Keratinocyte (primary cell): ENCODE results near the gene PLCD4. TPM values are rescaled to one million over a fixed set of nuclear protein-coding genes. Genes with fewer than 3 reads are reported as not detected.
A peak's percentile ranks its signal among the peaks of the same experiment; 100 is the strongest.

Experiments used
- DNase-seq: peaks from one replicate; pipeline ENCODE4 v3.0.0-alpha.2; 2011; ENCODE audit warnings: low read depth, missing footprints, low spot score
- FAIRE-seq: peaks from 2 replicates; lab custom pipeline; 2011; peaks lifted over from hg19 to GRCh38; lab: Jason Lieb, UNC
- H2AFZ ChIP-seq: 2 replicates; pipeline ENCODE4 v1.6.0; 2012; ENCODE audit warnings: low read length, control low read depth, inconsistent platforms; ENCODE audit not compliant: control insufficient read depth
- H3K27ac ChIP-seq: 2 replicates; pipeline ENCODE4 v1.5.1; 2011; ENCODE audit warnings: low read length; ENCODE audit not compliant: control insufficient read depth, insufficient read depth
- H3K27me3 ChIP-seq: 3 replicates; pipeline ENCODE4 v1.6.0; 2011; ENCODE audit warnings: low read length; ENCODE audit not compliant: control insufficient read depth, insufficient read depth; ENCODE audit errors: extremely low read depth
- H3K36me3 ChIP-seq, 2 experiments: 2 replicates in 1 of 2; 3 replicates in 1 of 2; pipeline ENCODE4 v1.5.1; 2011; ENCODE audit warnings: low read length in 2 of 2, mild to moderate bottlenecking in 1 of 2; ENCODE audit not compliant: control insufficient read depth in 2 of 2, insufficient read depth in 2 of 2; ENCODE audit errors: extremely low read depth in 1 of 2
- H3K4me1 ChIP-seq: 3 replicates; pipeline ENCODE4 v1.5.1; 2011; ENCODE audit warnings: low read length; ENCODE audit not compliant: control insufficient read depth, insufficient read depth; ENCODE audit errors: extremely low read depth
- H3K4me2 ChIP-seq: 3 replicates; pipeline ENCODE4 v1.6.0; 2011; ENCODE audit warnings: low read depth, low read length; ENCODE audit not compliant: control insufficient read depth, insufficient read depth; ENCODE audit errors: extremely low read depth
- H3K4me3 ChIP-seq, 3 experiments: fragments of 200-600 bp in 1 of 3; sonication (generic) in 1 of 3; 2 replicates in 2 of 3; 3 replicates in 1 of 3; pipeline ENCODE4 v1.5.1; 2011 to 2016; ENCODE audit warnings: low read length in 3 of 3, mild to moderate bottlenecking in 3 of 3, control low read depth in 2 of 3, inconsistent platforms in 1 of 3, low read depth in 1 of 3, mixed read lengths in 1 of 3, mixed run types in 1 of 3, moderate library complexity in 1 of 3; ENCODE audit not compliant: control insufficient read depth in 2 of 3, insufficient read depth in 2 of 3; ENCODE audit errors: extremely low read depth in 1 of 3
- H3K79me2 ChIP-seq: 2 replicates; pipeline ENCODE4 v1.6.0; 2012; ENCODE audit warnings: low read length; ENCODE audit not compliant: control insufficient read depth, insufficient read depth
- H3K9ac ChIP-seq: 3 replicates; pipeline ENCODE4 v1.6.0; 2011; ENCODE audit warnings: low read length; ENCODE audit not compliant: control insufficient read depth, insufficient read depth; ENCODE audit errors: extremely low read depth
- H3K9me1 ChIP-seq: 3 replicates; pipeline ENCODE4 v1.6.0; 2011; ENCODE audit warnings: low read length; ENCODE audit not compliant: control insufficient read depth, insufficient read depth; ENCODE audit errors: extremely low read depth
- H3K9me3 ChIP-seq: 2 replicates; pipeline ENCODE4 v1.5.1; 2012; ENCODE audit warnings: low read depth, low read length; ENCODE audit not compliant: control insufficient read depth
- H4K20me1 ChIP-seq: 3 replicates; pipeline ENCODE4 v1.6.0; 2011; ENCODE audit warnings: low read length; ENCODE audit not compliant: control insufficient read depth, insufficient read depth; ENCODE audit errors: extremely low read depth
- EZH2 ChIP-seq: IDR thresholded peaks from one replicate; pipeline ENCODE4 v1.6.1; 2012; ENCODE audit warnings: inconsistent platforms, mild to moderate bottlenecking, low read length, moderate library complexity
- dilution Hi-C: fragments of 300-500 bp; cut with MboI; formaldehyde crosslinking; loops from one replicate; pipeline ENCODE4 v1.7.0; 2020; ENCODE audit warnings: low sequenced_read_pairs; ENCODE audit not compliant: extremely low pct_ligation_motif_present
- polyA plus RNA-seq, 5 experiments: library from polyadenylated mRNA; depleted of rRNA in 3 of 5; stranded (reverse) in 3 of 5; stranded (forward) in 1 of 5; unstranded in 1 of 5; fragments of >200 nt; gene quantifications; 1 replicate in 1 of 5; 2 replicates in 3 of 5; 3 replicates in 1 of 5; pipeline versions ENCODE4 v1.2.1 to v1.2.3, GENCODE V29; 2011 to 2012; ENCODE audit warnings: missing spikeins in 2 of 5, low read depth in 1 of 5, low replicate concordance in 1 of 5
- TF ChIP-seq, protein P1 (sequence below), 3 experiments: IDR thresholded peaks in 1 of 3; conservative IDR thresholded peaks in 1 of 3; optimal IDR thresholded peaks in 1 of 3; 2 replicates in 2 of 3; 3 replicates in 1 of 3; pipeline versions ENCODE3 to v1.5.1; 2011; ENCODE audit warnings: low read length in 3 of 3, mild to moderate bottlenecking in 3 of 3, moderate library complexity in 2 of 3, control low read depth in 1 of 3, inconsistent platforms in 1 of 3; ENCODE audit not compliant: insufficient read depth in 2 of 3; ENCODE audit errors: extremely low read depth in 1 of 3

The PLCD4 gene
- polyA plus RNA-seq, 1 donor (not counting 4 experiments of a cell fraction or from before 2014, with no cell fraction given): 15.3 TPM

DNA sequence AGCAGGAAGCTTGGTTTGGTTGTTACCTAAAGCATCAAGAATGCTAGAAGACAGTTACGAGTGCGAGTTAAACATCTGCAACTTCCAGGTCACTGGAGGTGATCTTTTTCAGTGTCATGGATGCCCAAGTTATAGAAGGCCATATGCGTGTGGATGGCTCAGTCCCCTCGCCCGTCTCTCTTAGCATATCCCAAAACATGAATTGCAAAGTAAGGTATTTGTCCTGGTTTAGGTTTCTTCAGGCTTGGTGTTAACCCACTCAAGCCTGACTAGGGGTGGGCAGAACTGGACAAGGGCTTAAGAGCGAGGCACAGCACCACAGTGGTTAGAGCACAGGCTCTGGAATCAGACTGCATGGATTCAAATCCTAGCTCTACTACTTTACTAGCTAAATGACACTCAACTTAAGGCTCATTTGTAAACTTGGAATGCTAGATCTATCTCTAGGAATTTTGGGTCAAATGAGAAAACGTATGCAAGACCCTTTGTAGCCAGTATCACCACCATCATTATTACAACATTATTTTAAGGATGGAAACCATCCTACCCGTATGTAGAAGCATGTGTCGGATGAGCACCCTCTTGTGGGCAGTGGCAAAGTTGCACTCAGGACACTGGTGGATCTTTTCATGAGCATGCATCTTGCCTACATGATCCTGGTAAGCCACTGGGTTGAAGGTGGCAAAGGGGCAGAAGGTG lies 40.5 kb downstream of the PLCD4 start:
- H3K36me3 ChIP-seq: peaks cover 47 to 52% of the 10 kb centered on the region in 2 experiments
- DNase-seq (no peak), FAIRE-seq (peak; percentile 95)
- no peak overlapping the region for H2AFZ ChIP-seq
- no peaks in the 10 kb centered on the region for H3K27me3 ChIP-seq
- no peak overlapping the region for H3K9ac ChIP-seq
- H3K4me2 ChIP-seq: no peak overlapping the region
- H4K20me1 ChIP-seq: peaks cover 3% of the 10 kb centered on the region
- TF ChIP-seq EZH2: no peak
- TF ChIP-seq, protein P1, sequence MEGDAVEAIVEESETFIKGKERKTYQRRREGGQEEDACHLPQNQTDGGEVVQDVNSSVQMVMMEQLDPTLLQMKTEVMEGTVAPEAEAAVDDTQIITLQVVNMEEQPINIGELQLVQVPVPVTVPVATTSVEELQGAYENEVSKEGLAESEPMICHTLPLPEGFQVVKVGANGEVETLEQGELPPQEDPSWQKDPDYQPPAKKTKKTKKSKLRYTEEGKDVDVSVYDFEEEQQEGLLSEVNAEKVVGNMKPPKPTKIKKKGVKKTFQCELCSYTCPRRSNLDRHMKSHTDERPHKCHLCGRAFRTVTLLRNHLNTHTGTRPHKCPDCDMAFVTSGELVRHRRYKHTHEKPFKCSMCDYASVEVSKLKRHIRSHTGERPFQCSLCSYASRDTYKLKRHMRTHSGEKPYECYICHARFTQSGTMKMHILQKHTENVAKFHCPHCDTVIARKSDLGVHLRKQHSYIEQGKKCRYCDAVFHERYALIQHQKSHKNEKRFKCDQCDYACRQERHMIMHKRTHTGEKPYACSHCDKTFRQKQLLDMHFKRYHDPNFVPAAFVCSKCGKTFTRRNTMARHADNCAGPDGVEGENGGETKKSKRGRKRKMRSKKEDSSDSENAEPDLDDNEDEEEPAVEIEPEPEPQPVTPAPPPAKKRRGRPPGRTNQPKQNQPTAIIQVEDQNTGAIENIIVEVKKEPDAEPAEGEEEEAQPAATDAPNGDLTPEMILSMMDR (optimal IDR thresholded peaks at IDR 0.05 in 1 of 3, IDR thresholded peaks at IDR 0.05 in 1 of 3, conservative IDR thresholded peaks at IDR 0.05 in 1 of 3; ENCODE audit: extremely low read depth in 1 of 3, insufficient read depth in 2 of 3, low read length in 3 of 3): peak; percentile 79 to 98 (median 97)
- no peaks in the 10 kb centered on the region for H3K9me1 ChIP-seq
- no peaks in the 10 kb centered on the region for H3K9me3 ChIP-seq
- H3K4me1 ChIP-seq: peaks cover 23% of the 10 kb centered on the region
- dilution Hi-C loops: no loop called here
- peaks cover 13% of the 10 kb centered on the region for H3K79me2 ChIP-seq
- no peak overlapping the region for H3K27ac ChIP-seq
- H3K4me3 ChIP-seq: no peak overlapping the region

DNA sequence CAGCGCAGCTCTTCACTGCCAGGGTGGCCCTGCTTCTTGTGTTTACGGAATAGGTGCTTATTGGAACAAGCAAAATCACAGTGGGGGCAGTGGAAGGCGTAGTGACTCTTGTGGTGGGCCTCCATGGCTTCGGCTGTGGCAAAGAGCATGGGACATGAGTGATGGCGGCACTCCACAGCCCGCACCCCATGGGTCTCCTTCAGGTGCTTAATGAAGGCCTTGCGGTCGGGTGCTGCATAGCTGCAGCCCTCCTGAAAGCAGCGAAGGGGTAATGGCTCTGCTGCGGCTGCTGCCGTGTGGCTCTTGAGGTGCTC lies 41.0 kb downstream of the PLCD4 start:
- FAIRE-seq: no peak
- peaks cover 23% of the 10 kb centered on the region for H3K4me1 ChIP-seq
- no peak overlapping the region for H3K9ac ChIP-seq
- H3K4me2 ChIP-seq: no peak overlapping the region
- no peaks in the 10 kb centered on the region for H3K9me3 ChIP-seq
- H3K4me3 ChIP-seq: no peak overlapping the region
- H4K20me1 ChIP-seq: no peaks in the 10 kb centered on the region
- TF ChIP-seq, protein P1 (optimal IDR thresholded peaks at IDR 0.05 in 1 of 3, IDR thresholded peaks at IDR 0.05 in 1 of 3, conservative IDR thresholded peaks at IDR 0.05 in 1 of 3; ENCODE audit: extremely low read depth in 1 of 3, insufficient read depth in 2 of 3, low read length in 3 of 3): no peak
- peaks cover 45 to 49% of the 10 kb centered on the region in 2 experiments for H3K36me3 ChIP-seq
- peaks cover 13% of the 10 kb centered on the region for H3K79me2 ChIP-seq
- no peak overlapping the region for H3K27ac ChIP-seq
- dilution Hi-C loops: no loop called here
- no peak for DNase-seq
- H3K9me1 ChIP-seq: no peaks in the 10 kb centered on the region
- no peak overlapping the region for H2AFZ ChIP-seq
- no peaks in the 10 kb centered on the region for H3K27me3 ChIP-seq
